Measurements from ENCODE around the gene SPAG9.
"Not testable (repeated sequence)": the region's sequence is repeated elsewhere in the genome, so short reads cannot be mapped to it uniquely, and the experiment has no call there.

Gene SPAG9

GRCh38 chr17:50949989-50950877 is 170.4 kb downstream of the SPAG9 start:
- DNase-seq, result peak in 3 of 4 experiments; percentile 10 to 43 (median 29)

GRCh38 chr17:50949128-50949988 is 171.3 kb downstream of the SPAG9 start:
- DNase-seq, result no peak

DNA sequence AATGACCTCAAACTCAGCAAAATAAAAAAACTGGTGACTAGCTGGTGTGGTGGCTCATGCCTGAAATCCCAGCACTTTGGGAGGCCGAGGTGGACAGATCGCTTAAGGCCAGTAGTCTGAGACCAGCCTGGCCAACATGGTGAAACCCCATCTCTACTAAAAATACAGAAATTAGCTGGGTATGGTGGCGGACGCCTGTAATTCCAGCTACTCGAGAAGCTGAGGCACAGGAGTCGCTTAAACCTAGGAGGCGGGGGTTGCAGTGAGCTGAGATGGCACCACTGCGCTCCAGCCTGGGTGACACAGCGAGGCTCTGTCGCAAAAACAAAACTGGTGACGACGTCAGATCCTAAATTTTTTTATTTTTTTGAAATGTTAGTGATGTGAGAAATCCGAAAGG is 172.0 kb downstream of the SPAG9 start:
- no peak for DNase-seq

DNA sequence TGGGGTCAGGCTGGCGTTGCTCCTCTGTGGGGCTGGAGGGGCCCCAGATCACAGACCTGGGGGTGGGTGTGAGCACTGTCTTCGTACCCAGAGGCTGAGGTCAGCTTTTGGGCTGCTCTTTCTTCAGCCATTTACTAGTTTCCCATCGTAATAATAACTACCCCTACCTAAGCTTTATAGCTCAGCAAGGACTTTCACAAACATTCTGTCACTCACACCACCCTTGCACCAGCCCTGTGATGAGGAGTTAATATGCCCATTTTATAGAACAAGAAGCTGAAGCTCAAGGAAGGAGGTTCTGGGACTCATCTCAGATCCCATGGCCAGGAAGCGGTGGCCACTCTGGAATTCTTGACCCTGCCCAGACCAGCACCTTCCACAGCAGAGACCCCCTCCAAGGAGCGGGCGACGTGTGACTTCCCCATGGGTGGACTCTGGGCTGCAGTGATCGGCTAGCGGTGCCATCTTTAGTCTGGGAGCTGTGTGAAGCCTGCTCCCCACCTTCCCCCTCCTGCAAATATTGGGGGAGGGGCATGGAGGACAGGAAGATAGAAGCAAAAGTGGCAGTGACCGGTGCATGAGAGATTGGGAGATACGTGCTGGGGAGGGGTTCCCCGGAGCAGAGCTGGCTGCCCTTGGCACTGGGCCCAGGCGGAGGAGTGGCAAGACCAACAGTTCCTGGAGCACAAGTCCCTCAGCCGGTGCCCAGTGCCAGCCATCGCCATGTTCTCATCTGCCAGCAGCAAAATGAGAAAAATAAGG is 172.7 kb downstream of the SPAG9 start:
- DNase-seq, result no peak

GRCh38 chr17:50946891-50947781 is 173.5 kb downstream of the SPAG9 start:
- DNase-seq, result no peak

GRCh38 chr17:50946223-50946890 is 174.3 kb downstream of the SPAG9 start:
- no peak for DNase-seq

DNA sequence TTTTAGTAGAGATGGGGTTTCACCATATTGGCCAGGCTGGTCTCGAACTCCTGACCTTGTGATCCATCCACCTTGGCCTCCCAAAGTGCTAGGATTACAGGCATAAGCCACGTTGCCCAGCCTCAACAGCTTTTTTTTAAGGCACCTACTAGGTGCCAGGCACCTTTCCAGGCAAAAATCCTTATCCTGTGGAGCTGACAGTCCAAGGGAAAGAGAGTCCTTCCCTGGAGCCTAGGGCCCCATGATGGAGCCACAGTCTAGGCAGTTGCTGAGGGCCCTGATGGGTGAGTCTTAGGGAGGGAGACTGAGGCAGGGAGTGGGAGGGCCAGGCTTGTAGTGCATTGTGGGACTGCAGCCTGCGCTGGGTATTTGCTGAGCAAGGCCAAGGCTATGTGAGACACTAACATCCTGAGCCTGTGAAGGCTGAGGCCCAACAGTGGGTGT is 174.9 kb downstream of the SPAG9 start:
- DNase-seq, result no peak

DNA sequence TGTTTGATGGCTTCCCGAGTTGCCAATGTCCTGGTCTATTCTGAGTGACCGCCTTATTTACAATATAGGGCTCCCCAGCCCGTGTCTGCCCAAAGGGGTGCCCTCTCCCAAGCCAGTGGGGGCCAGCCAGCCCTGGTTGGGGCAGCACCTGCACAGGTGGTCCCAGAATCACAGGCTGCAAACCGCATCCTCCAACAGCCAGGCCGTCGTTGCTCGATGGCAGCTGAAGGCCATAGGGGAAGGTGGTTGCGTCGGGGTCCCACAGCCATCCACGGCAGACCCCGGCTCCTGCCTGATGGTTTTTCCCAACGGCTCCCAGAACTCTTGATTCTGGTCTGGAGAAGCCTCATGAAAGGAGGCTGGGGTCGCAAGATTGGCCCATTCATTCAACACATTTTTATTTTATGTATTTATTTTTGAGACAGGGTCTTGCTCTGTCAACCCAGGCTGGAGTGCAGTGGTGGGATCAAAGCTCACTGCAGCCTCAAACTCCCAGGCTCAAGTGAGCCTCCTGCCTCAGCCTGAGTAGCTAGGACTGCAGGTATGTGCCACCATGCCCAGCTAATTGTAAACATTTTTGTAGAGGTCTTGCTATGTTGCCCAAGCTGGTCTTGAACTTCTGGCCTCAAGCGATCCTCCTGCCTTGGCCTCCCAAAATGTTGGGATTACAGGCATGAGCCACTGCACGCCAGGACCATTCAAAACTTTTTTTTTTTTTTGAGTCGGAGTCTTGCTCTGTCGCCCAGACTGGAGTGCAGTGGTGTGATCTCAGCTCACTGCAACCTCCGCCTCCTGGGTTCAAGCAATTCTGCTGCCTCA is 175.6 kb downstream of the SPAG9 start:
- DNase-seq, result no peak

- DNase-seq, result peak; percentile 43 to 79 (median 55)
These were observed 176.4 kb downstream of the SPAG9 start for GRCh38 chr17:50944054-50944901.

GRCh38 chr17:50943575-50943933 is 177.1 kb downstream of the SPAG9 start:
- no peak for DNase-seq

DNA sequence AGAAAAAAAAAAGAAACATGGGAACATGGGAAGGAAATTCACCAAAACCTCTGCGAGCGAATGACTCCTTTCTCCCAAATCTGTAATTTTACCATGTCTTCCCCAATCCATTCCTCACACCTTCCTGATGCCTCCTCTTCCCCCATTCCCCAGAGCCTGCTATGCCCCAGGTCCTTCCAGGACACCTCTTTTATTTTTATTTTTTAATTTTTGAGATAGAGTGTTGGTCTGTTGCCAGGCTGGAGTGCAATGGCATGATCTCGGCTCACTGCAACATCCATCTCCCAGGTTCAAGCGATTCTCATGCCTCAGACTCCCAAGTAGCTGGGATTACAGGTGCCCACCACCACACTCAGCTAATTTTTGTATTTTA is 179.0 kb downstream of the SPAG9 start:
- DNase-seq, result not testable (repeated sequence)

GRCh38 chr17:50939795-50940684 is 180.6 kb downstream of the SPAG9 start:
- DNase-seq, result no peak

- no peak for DNase-seq
These were observed 181.2 kb downstream of the SPAG9 start for GRCh38 chr17:50939542-50939794.

DNA sequence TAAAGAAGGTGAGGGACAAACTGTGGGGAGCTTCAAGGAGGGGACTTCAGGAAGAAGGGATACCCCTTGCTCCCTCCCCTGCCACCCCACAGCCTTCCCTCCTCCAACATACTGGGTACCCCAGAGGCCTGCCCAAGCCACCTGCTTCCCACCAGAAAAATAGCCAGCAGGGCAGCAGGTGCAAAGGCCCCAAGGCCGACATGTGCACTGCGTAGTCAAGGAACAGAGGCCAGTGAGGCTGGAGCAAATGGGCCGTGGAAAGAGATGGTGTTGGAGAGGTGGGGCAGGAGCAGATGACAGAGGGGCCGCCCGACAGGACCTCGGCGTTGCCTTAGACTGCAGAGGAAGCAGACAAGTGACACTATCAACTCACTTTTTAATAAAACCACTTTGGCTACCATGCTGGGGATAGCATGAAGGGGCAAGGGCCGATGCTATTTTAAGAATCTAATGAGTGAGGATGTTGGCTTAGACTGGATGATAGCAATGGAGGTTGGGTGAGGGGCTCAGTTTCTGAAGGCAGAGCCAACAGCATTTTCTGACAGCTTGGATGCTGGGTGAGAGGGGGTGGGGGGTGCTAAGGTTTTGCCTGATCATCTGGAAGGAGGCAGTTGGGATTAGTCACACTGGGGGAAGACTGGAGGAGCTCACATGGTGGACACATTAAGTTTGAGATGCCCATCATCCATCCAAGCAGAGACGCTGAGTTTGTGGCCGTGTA is 181.7 kb downstream of the SPAG9 start:
- no peak for DNase-seq

- no peak for DNase-seq
These were observed 184.7 kb downstream of the SPAG9 start for GRCh38 chr17:50935996-50936266.

- no peak for DNase-seq
These were observed 185.3 kb downstream of the SPAG9 start for GRCh38 chr17:50935221-50935995.

DNA sequence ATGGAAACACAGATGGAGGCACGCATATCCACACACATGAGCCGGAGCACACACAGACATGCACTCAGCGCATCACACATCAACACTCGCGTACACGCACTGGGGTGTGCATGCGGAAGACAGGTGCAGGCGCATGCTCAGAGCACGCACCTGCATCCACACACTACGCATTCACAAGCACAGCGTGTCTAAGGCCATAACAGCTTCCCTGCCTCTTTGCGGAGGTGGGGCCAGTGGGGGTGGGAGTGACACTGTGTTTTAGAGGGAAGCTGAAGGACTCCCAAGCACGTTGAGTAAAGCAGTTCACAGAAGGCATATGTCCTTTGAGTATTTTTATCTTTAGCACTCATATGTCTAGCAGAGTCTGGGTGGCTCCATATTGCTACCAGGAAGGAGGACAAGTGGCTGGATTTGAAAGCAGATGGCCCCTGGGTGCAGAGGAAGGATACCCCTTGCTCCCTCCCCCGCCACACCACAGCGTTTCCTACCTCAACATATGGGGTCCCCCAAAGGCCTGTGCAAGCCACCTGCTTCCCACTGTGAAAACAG is 185.9 kb downstream of the SPAG9 start:
- DNase-seq, result no peak
